Eye (tissue), 1 donor: ENCODE data around the gene CEP112.
"Not testable (repeated sequence)": the region's sequence is repeated elsewhere in the genome, so short reads cannot be mapped to it uniquely, and the experiment has no call there.

Experiments used
- DNase-seq: peaks from one replicate; pipeline ENCODE4 v3.0.0-alpha.2; 2015

Gene CEP112

DNA sequence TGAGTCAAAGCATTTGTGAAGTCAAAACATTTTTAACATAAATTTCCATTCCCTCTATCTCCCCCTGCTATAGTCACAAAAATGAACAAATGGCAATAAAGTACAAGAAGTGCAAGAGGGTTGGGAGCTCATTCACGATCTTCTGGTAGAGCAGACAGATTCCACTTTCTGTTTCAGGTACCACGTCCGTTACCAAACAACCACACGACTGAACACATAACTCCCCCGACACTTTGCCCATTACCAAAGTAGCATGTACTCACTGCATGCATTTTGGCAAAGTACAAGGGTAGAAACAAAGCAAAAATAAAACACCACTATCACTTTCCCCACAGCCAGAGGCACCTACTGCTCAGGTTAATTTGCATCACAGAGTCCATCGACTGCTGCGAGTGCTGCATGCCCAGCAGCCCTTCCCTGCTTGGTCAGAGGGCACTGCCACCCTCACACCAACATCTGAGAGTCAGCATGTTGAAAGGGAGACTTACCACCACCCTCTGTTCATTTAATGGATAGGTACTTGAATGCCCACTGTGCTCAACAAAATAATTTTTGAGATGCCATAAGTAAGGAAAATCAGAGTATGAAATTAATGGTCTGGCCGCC is 480.2 kb downstream of the CEP112 start:
- DNase-seq = no peak

DNA sequence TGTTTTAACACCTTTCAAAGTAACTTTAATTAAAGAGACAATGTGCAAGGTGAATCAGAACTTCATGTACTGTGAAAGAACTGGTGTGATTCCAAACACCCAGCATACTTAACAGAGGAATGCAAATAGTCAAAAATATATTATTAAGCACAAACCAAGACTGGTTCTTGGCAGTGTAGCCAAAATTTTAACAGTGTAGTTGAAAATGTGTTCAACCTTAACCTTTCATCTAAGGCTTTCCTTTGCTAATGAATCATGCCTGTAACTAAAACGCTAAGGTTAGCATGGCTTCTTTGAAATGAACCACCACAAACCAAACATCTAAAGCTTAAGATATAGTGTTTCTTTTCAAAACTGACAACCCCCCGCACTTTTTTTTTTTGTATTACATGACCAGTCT is 484.2 kb downstream of the CEP112 start:
- DNase-seq = no peak

DNA sequence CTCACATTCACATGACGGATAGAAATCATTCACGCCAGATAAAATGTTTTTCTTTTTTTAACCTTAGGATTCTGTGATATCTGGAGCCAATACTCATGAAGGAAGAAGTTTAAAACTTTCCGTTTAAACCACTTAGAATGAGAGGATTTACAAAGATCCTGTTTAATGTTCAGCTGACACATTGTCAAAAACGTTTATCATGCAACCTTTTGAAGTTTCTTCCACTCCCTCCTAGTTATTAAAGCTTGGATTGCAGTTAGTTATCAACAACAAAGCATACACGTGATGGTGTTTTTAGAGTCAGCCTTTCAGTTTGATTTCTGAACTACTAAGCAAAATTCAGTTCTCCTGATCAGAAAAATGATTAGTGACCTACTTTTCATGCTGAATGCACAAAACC is 487.2 kb downstream of the CEP112 start:
- DNase-seq = no peak

DNA sequence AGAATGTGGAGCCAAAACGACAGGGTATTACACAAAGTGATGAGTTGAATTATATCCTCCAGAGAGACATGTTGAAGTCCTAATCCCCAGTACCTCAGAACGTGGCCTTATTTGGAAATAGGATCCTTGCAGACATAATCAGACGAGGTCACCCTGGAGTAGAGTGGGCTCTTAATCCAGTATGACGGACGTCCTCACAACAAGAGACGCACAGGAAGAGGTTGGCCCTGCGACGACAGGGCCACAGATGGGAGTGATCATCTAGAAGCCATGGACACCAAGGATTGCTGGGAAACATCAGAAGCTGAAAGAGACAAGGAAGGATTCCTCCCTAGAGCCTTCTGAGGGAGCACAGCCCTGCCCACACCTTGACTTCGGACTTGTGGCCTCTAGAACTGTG is 488.0 kb downstream of the CEP112 start:
- DNase-seq = no peak

DNA sequence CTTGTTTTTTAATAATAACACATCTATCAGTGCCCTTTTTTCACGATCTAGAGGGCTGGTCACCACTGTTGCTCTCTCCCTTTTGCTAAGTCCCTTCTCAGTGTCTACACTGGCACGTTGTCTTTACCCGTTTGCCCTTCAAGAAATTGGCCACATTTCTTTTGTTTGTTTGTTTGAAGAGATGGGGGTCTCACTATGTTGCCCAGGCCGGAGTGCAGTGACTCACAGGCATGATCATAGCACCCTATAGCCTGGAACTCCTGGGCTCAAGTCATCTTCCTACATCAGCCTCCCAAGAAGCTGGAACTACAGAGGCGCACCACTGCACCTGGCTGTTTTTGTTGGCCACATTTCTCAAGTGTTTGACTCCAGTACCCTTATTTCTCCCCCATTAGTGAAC is 492.5 kb downstream of the CEP112 start:
- no peak for DNase-seq

- peak; percentile 59 for DNase-seq
Observed at GRCh38 chr17:65698381-65699061, 493.4 kb downstream of the CEP112 start.

DNA sequence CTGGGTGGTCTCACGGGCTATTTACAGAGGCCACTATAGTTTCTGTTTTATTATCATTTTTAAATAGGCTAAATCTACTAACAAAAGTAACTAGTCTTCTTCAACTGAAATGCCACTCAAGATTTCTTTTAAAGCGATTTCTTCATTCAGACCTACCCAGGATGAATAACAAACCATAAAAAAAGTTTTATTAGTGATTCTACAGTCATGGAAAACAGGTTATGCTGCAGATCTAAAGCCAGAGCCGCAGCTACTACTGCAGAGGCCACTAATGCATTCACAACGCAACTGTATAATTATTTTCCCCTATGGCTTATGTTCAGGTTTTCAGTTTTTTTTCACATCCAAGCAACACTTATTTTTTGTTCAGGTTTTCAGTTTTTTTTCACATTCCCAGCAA is 494.3 kb downstream of the CEP112 start:
- DNase-seq = peak; percentile 25

DNA sequence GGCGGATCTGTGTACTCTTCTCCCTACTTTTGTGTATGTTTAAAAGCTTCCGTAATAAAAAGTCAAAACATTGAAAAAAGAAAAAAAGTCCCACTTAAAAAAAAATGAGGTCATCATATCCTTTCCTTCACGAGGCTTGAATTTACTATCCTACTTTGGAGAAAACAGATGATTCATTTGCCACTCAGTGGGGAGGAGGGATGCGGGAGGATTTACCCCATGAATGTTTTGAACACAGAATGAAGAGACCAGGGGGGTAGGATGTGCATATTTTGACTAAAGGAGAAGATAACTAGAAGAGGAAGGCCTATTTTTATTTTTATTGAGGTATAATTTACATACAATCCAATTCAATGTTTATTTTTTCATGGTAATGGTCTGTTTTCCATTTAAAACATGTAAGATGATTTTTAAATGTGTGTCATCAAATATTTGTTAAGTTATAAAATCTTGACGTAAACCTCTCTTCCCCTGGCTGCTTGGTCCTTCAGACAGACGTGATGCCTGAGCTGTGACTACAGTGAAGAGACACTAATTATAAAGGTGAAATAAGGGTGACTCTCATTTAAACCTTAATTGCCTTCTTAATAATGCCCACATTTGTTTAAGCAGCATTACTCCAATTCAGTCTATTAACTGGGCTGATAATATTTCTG is 495.1 kb downstream of the CEP112 start:
- DNase-seq = peak; percentile 39

- no peak for DNase-seq
Observed at GRCh38 chr17:65694601-65695000, 497.3 kb downstream of the CEP112 start.

- DNase-seq = no peak
Observed at GRCh38 chr17:65690626-65691310, 501.2 kb downstream of the CEP112 start.

GRCh38 chr17:65688307-65688706 is 503.6 kb downstream of the CEP112 start:
- no peak for DNase-seq

DNA sequence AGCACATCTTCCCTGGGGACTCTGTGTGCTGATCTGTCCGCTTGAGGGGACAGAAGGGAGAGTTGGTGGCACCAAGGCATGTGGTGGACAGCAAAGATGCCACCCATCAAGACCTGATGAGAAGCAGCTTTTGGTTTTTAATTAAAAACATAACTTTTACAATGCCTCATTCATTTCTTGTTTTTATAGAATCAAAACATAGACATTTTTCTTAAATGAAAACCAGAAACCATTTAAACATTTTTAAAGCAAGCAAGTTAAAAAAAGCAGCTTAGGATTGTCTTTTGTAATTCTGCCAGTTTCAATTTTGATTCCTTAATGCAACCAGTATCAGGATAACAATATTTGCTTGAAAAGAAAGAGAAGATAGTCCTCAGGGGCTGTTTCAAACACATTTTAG is 506.8 kb downstream of the CEP112 start:
- DNase-seq = no peak

GRCh38 chr17:65684631-65685030 is 507.3 kb downstream of the CEP112 start:
- no peak for DNase-seq

DNA sequence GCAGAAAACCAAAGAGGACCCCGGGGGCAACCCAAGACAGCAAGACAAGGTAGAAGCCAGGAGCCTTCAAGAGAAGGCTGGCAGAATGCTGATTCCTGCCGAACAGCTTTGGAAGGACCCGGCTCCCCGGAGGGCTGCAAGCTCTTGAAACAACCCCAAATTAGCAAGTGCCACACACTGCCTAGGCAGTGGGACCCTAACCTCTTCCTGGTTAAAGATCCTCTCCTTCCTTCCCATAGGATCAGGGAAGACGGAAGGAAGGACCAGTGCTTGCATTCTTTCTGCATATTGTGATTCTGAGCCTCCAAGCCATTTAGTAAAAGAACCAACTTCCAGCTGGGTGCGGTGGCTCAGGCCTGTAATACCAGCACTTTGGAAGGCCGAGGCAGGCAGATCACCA is 508.5 kb downstream of the CEP112 start:
- no peak for DNase-seq

DNA sequence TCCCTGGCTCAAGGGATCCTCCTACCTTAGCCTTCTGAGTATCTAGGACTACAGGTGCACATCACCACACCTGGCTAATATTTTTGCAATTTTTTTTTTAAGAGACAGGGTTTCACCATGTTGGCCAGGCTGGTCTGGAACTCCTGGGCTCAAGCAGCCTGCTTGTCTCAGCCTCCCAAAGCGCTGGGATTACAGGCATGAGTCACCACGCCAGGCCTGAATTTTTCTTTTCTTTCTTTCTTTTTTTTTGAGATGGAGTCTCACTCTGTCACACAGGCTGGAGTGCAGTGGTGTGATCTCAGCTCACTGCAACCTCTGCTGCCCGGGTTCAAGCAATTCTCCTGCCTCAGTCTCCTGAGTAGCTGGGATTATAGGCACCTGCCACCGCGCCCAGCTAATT is 510.2 kb downstream of the CEP112 start:
- not testable (repeated sequence) for DNase-seq

DNA sequence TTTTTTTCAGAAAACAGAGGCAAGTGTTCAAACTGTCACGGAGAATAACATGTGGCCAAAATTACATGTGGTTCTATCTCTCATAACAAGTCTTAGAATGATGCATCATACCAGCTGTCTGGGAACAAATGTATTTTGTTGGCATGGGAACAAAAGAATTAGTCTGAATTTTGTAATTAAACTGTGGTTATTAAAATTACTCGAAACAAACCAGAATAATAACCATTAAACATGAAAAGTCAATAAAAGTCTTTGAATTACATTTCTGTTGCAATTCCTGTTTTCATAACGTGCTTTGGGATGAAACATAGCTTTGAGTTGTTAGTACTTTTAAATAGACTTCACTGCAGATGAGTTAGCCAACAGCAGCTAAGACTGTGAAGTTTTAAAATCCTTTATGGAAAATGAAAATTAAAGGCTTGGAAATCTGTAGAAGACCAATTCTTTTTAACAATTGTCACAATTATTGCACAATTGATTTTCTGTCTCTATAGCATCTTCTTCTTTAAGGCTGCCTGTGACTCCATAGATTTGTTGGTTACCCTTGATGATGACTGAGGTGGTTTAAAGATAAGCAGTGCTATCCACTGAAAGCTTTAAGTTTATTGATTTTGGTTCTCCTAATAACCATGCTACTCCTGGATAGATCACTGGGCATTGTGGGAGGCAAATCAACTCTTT is 512.6 kb downstream of the CEP112 start:
- DNase-seq = peak; percentile 52

- DNase-seq = peak; percentile 43
Observed at GRCh38 chr17:65678546-65678945, 513.4 kb downstream of the CEP112 start.

DNA sequence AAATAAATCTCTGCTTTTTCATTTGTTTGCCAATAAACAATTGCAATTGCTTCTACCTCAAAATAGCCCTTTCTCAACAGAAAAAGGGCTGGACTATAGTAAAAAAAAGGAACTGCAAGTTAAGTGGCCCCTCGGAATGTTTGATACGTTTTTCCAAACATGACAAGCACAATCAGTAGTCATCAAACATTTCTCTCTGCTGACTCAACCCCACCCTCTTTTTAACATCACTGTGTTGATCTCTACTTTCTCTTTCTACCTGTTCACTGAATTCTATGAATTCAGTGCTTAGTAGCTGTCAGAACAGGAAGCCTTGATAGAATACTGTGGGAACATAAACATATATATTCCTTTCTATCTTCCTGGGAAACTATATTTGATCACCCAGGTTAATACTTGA is 514.0 kb downstream of the CEP112 start:
- DNase-seq = no peak

DNA sequence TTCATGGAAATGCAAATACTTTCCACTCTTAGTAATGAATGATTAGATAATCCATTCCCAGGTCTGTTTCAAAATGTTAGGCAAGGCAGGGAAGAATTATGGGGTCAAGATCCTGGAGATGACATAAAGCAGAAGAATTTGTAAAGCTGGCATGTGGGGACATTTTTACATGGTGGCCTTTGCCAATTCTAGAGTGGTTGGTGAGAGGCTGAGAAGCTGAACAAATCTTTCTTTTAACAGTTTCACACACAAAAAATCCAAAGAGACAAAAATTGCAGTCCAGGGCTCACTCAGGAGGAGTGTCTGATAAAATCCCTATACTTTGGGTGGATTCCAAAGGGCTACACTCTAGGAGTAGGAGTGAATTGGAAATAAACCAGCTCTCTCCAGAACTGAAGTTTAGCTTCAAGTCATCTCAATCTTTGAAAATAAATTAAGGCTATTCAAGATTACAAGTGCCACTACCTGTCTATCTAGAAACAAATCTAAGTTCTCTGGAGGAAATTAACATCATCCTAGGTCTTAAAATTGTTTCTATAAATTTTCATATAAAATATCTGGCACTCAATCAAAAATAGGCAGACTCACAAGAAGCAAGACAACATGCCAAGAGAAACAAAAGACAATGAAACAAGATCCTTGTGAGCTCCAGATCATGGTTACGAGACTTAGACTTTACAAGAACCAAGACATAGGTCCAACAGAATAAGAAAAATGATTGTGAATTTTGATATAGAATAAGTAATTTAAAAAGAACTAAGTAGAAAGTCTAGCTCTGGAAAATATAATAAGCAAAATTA is 517.5 kb downstream of the CEP112 start:
- no peak for DNase-seq

- DNase-seq = no peak
Observed at GRCh38 chr17:65670667-65671371, 521.1 kb downstream of the CEP112 start.

DNA sequence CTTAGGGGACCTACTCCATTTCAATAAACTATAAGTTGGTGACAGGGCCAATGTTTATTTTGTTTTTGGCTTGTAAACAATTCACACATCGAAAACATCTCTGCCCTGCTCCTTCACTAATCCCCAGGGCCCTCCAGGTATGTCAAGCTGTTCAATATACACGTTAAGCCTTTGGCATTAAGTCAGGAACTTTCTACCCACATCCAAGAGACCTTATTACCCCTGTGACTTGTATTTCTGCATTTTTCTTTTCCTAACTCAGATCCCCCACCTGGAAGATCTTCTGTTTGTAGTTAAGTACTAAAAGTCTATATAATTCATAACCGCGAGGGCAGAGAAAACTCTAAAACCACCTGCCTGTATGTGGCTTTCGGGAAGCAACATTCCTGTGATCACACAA is 523.7 kb downstream of the CEP112 start:
- no peak for DNase-seq

GRCh38 chr17:65667656-65668055 is 524.3 kb downstream of the CEP112 start:
- DNase-seq = no peak
